Left renal cortex interstitium (tissue), 4 donors: ENCODE results near the gene ZNF324. TPM values are rescaled to one million over a fixed set of nuclear protein-coding genes. Genes with fewer than 3 reads are reported as not detected.

Experiments
- DNase-seq, 4 donors: peaks; one replicate each; pipeline ENCODE4 v3.0.0-alpha.2; 2013; ENCODE audit warnings: low read depth in 4 of 4, low spot score in 2 of 4, missing footprints in 1 of 4
- polyA plus RNA-seq, 4 donors: library from polyadenylated mRNA; unstranded; fragments of 120-200 nt; gene quantifications; one replicate each; pipeline ENCODE4 v1.2.1, GENCODE V29; 2013; ENCODE audit not compliant: insufficient read length in 4 of 4

Gene ZNF324
- polyA plus RNA-seq, 4 donors, result 8.9 to 13.5 (median 10.8) TPM

DNA sequence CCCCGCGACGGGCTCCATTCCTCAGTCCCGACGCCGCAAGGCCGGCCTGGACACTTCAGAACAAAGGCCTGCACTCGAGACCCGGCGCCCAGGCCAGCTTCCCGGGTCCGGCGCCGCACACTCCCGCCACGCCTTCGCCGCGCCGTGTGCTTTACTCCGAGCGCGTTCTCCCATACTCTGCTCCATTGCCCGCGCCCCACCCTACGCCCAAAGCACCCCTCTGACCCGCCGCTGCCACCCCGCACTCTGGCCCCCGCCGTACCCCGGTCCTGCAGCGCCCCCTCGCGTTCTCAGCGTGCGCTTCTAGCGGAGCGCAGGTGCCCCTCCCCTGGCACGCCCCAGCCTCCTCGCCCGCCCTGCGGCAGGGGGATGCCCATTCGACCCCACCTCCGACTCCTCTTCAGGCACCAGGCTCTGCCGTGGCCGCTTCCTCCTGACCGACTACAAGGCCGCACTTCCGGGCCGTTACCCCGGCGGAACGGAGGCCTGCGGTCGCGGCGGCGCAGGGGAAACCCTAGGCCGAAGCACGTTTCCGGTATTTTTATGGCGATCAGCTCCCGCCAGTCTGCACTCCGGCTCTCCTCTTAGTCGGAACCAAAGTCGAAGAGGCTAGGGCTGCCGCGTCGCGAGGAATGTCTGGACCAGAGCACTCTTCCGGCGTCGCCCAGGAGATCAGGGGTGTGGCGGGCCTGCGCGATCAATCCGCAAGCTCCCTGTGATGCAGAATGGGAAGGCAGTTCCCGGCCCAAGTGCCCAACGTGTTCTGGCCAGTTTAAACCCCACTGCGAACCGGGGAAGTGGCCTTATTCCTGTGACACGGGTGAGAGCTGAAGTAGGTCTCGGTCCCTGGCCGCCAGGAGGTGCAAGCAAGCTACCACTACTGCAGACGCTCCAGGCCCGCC is 52.7 kb downstream of the ZNF324 start, which contains the start of gene ZBTB45:
Gene ZBTB45 (minus strand): TSS at position 456 of the 902 bp plus-strand sequence. CDS start 2,137 bp downstream, outside the sequence.
- DNase-seq, result peak; percentile 77 to 92 (median 89)

DNA sequence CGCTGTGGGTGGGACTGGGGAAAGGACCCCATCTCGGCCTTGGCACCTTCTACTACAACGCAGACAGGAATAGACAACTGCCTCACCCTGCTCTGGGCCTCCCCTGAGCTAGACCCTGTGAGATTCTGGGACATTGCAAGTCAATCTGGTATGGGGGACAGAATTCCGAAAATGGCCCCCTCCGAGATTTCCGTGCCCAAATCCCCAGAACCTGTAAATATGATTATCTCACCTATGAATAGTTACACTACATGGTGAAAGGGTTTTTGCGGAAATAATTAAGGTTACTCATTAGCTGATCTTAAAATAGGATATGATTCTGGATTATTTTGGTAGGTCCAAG is 53.3 kb downstream of the ZNF324 start:
- DNase-seq, result no peak

DNA sequence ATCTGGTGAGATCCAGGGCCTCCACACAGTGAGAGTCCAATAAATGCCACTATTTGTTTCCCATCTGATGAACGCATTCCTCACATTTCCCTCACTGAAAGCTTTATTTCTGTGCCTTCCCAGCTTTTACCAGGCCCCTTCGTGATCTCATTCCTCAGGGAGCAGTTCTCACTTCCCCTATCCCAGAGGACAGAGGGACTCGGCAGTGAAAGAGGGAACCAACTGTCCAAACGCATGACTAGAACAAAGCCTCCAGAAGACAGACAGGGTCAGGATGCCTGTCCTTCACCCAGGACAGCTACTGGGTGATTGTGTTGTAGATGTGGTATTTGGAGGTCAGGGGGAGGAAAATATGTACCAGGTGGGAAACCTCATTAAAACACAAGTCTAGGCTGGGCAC is 54.8 kb downstream of the ZNF324 start:
- DNase-seq, result no peak

DNA sequence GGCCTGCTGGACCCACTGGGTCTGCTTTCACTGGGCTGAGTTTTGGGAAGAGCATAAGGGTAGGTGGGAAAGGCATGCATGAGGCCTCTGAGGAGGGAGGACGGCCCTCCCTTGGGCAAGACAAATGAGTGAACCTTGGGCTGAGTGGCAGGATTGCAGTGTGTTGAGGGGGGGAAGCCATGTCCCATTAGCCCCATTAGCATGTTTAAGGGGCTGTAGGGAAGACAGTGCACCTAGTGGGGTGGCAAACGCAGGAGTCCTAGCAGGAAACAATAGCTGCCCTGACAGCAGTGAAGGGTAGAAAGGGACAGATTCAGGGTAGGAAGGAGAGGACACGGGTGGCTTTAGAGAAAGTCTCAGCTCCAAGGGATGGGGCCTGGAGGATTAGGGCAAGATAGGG is 55.8 kb downstream of the ZNF324 start:
- no peak for DNase-seq

Other genes starting within 250 kb of the ZNF324 start
- gene ZNF544, start 238.2 kb upstream of the ZNF324 start, polyA plus RNA-seq, result 10 to 100 TPM; 32.4 to 48.9 (median 35.6) TPM
- 1 to 10 TPM; 6.1 to 9.9 (median 7.9) TPM for gene ZNF8, start 188.1 kb upstream of the ZNF324 start, polyA plus RNA-seq
- gene ERVK3-1, start 161.7 kb upstream of the ZNF324 start, polyA plus RNA-seq, result 10 to 100 TPM; 49.7 to 58.3 (median 51.6) TPM
- 1 to 10 TPM; 3.0 to 4.2 (median 3.5) TPM for gene ZSCAN22, start 140.1 kb upstream of the ZNF324 start, polyA plus RNA-seq
- 1 to 10 TPM; 1.3 to 2.0 (median 1.5) TPM for gene A1BG, start 113.6 kb upstream of the ZNF324 start, polyA plus RNA-seq
- gene ZNF497, start 104.3 kb upstream of the ZNF324 start, polyA plus RNA-seq, result 1 to 10 TPM; 3.4 to 7.9 (median 5.6) TPM
- gene ZNF837, start 86.0 kb upstream of the ZNF324 start, polyA plus RNA-seq, result 1 to 10 TPM; 2.6 to 7.1 (median 5.3) TPM
- gene RPS5, start 79.8 kb upstream of the ZNF324 start, polyA plus RNA-seq, result 1,000 to 10,000 TPM in 2 of 4 donors, 100 to 1,000 TPM in 2; 891 to 1,257 (median 971) TPM
- not detected for gene RNF225, start 71.4 kb upstream of the ZNF324 start, polyA plus RNA-seq
- 10 to 100 TPM; 11.2 to 14.6 (median 14.3) TPM for gene ZNF584, start 58.4 kb upstream of the ZNF324 start, polyA plus RNA-seq
- gene ZNF132, start 26.9 kb upstream of the ZNF324 start, polyA plus RNA-seq, result 10 to 100 TPM; 11.9 to 16.1 (median 15.0) TPM
- gene ZNF324B, start 15.5 kb upstream of the ZNF324 start, polyA plus RNA-seq, result 1 to 10 TPM; 4.5 to 7.0 (median 5.6) TPM
- gene ZNF446, start 9.3 kb downstream of the ZNF324 start, polyA plus RNA-seq, result 10 to 100 TPM; 12.4 to 24.5 (median 17.9) TPM
- 10 to 100 TPM in 2 of 4 donors, 1 to 10 TPM in 2; 9.7 to 13.4 (median 10.1) TPM for gene SLC27A5, start 44.9 kb downstream of the ZNF324 start, polyA plus RNA-seq
- gene ZBTB45, start 52.7 kb downstream of the ZNF324 start, polyA plus RNA-seq, result 10 to 100 TPM in 3 of 4 donors, 1 to 10 TPM in 1; 9.0 to 18.3 (median 13.5) TPM
- gene TRIM28, start 77.0 kb downstream of the ZNF324 start, polyA plus RNA-seq, result 100 to 1,000 TPM; 665 to 780 (median 704) TPM
- 100 to 1,000 TPM; 118 to 132 (median 126) TPM for gene CHMP2A, start 88.0 kb downstream of the ZNF324 start, polyA plus RNA-seq
- gene UBE2M, start 91.5 kb downstream of the ZNF324 start, polyA plus RNA-seq, result 100 to 1,000 TPM in 1 of 4 donors, 10 to 100 TPM in 3; 87.6 to 104 (median 95.3) TPM
- gene MZF1, start 106.3 kb downstream of the ZNF324 start, polyA plus RNA-seq, result 10 to 100 TPM; 18.2 to 61.3 (median 43.9) TPM